HG03457 (cell line): ENCODE measurements around the gene ADD1.

Experiments
- ATAC-seq: cut with Tn5 transposase; IDR thresholded peaks from one replicate; pipeline ENCODE4 v1.9.1; 2021; ENCODE audit warnings: moderate number of reproducible peaks; ENCODE audit not compliant: unreplicated experiment

ADD1 gene

GRCh38 chr4:2822461-2823300 is 21.0 kb upstream of the ADD1 start:
- ATAC-seq: no peak

- no peak for ATAC-seq
Observed at GRCh38 chr4:2823301-2823670, 20.4 kb upstream of the ADD1 start.

- ATAC-seq: no peak
Observed at GRCh38 chr4:2823671-2824328, 19.8 kb upstream of the ADD1 start.

- ATAC-seq: no peak
Observed at GRCh38 chr4:2824329-2824835, 19.3 kb upstream of the ADD1 start.

- no peak for ATAC-seq
Observed at GRCh38 chr4:2824836-2825381, 18.7 kb upstream of the ADD1 start.

- ATAC-seq: no peak
Observed at GRCh38 chr4:2825740-2826139, 17.9 kb upstream of the ADD1 start.

- ATAC-seq: no peak
Observed at GRCh38 chr4:2827071-2827873, 16.4 kb upstream of the ADD1 start.

- ATAC-seq: no peak
Observed at GRCh38 chr4:2827874-2828751, 15.5 kb upstream of the ADD1 start.

- no peak for ATAC-seq
Observed at GRCh38 chr4:2828758-2829181, 14.9 kb upstream of the ADD1 start.

- no peak for ATAC-seq
Observed at GRCh38 chr4:2829321-2829932, 14.2 kb upstream of the ADD1 start.

GRCh38 chr4:2829933-2830451 is 13.7 kb upstream of the ADD1 start:
- no peak for ATAC-seq

- ATAC-seq: no peak
Observed at GRCh38 chr4:2830632-2831610, 12.7 kb upstream of the ADD1 start.

GRCh38 chr4:2831611-2832308 is 11.9 kb upstream of the ADD1 start:
- no peak for ATAC-seq

- ATAC-seq: no peak
Observed at GRCh38 chr4:2832309-2832980, 11.2 kb upstream of the ADD1 start.

GRCh38 chr4:2832981-2833670 is 10.5 kb upstream of the ADD1 start:
- ATAC-seq: no peak

GRCh38 chr4:2833671-2834000 is 10.0 kb upstream of the ADD1 start:
- no peak for ATAC-seq
